Measurements from ENCODE around the gene WWOX. TPM values are rescaled to one million over a fixed set of nuclear protein-coding genes. Genes with fewer than 3 reads are reported as not detected.

The WWOX gene
- polyA plus RNA-seq, 1 donor (not counting 4 experiments of a cell fraction or from before 2014, with no cell fraction given), result 5.1 TPM

GRCh38 chr16:78641433-78641832 is 542.0 kb downstream of the WWOX start:
- Histone ChIP-seq H4K20me1 (ENCODE audit: control insufficient read depth, extremely low read depth, insufficient read depth, low read length) (no peaks in the 10 kb centered on the region), H3K79me2 (ENCODE audit: control insufficient read depth, insufficient read depth, low read length) (no peaks in the 10 kb centered on the region), H2AFZ (ENCODE audit: control insufficient read depth, low read length) (no peak overlapping the region), H3K4me3 (ENCODE audit: control insufficient read depth in 2 of 3, extremely low read depth in 1 of 3, insufficient read depth in 2 of 3, low read depth in 1 of 3, low read length in 3 of 3) (no peak overlapping the region), H3K9me1 (ENCODE audit: control insufficient read depth, extremely low read depth, insufficient read depth, low read length) (no peaks in the 10 kb centered on the region), H3K27me3 (ENCODE audit: control insufficient read depth, extremely low read depth, insufficient read depth, low read length) (no peaks in the 10 kb centered on the region), H3K27ac (ENCODE audit: control insufficient read depth, insufficient read depth, low read length) (no peak overlapping the region), H3K9ac (ENCODE audit: control insufficient read depth, extremely low read depth, insufficient read depth, low read length) (no peak overlapping the region), H3K4me2 (ENCODE audit: control insufficient read depth, extremely low read depth, insufficient read depth, low read depth, low read length) (no peak overlapping the region), H3K4me1 (ENCODE audit: control insufficient read depth, extremely low read depth, insufficient read depth, low read length) (no peaks in the 10 kb centered on the region), H3K9me3 (ENCODE audit: control insufficient read depth, low read depth, low read length) (no peaks in the 10 kb centered on the region), H3K36me3 (ENCODE audit: control insufficient read depth in 2 of 2, extremely low read depth in 1 of 2, insufficient read depth in 2 of 2, low read length in 2 of 2) (no peaks in the 10 kb centered on the region)
- DNase-seq (ENCODE audit: low read depth, low spot score), result no peak
- FAIRE-seq, result no peak
- TF ChIP-seq CTCF (optimal IDR thresholded peaks at IDR 0.05 in 1 of 3, IDR thresholded peaks at IDR 0.05 in 1 of 3, conservative IDR thresholded peaks at IDR 0.05 in 1 of 3; ENCODE audit: extremely low read depth in 1 of 3, insufficient read depth in 2 of 3, low read length in 3 of 3) (no peak), EZH2 (IDR thresholded peaks at IDR 0.05; ENCODE audit: low read length) (no peak)
- dilution Hi-C loops (cut with MboI; ENCODE audit: extremely low pct_ligation_motif_present, low sequenced_read_pairs), result no loop called here

GRCh38 chr16:78642621-78643285 is 543.3 kb downstream of the WWOX start:
- dilution Hi-C loops (cut with MboI; ENCODE audit: extremely low pct_ligation_motif_present, low sequenced_read_pairs), result no loop called here
- H3K4me2 ChIP-seq (ENCODE audit: control insufficient read depth, extremely low read depth, insufficient read depth, low read depth, low read length), result no peak overlapping the region

More at GRCh38 chr16:78642621-78643285, 543.3 kb downstream of the WWOX start:
- no peak for FAIRE-seq
- TF ChIP-seq EZH2 (IDR thresholded peaks at IDR 0.05; ENCODE audit: low read length) (no peak), CTCF (optimal IDR thresholded peaks at IDR 0.05 in 1 of 3, IDR thresholded peaks at IDR 0.05 in 1 of 3, conservative IDR thresholded peaks at IDR 0.05 in 1 of 3; ENCODE audit: extremely low read depth in 1 of 3, insufficient read depth in 2 of 3, low read length in 3 of 3) (no peak)
- Histone ChIP-seq H3K4me1 (ENCODE audit: control insufficient read depth, extremely low read depth, insufficient read depth, low read length) (no peaks in the 10 kb centered on the region), H4K20me1 (ENCODE audit: control insufficient read depth, extremely low read depth, insufficient read depth, low read length) (no peaks in the 10 kb centered on the region), H3K36me3 (ENCODE audit: control insufficient read depth in 2 of 2, extremely low read depth in 1 of 2, insufficient read depth in 2 of 2, low read length in 2 of 2) (no peaks in the 10 kb centered on the region), H2AFZ (ENCODE audit: control insufficient read depth, low read length) (no peak overlapping the region), H3K9me1 (ENCODE audit: control insufficient read depth, extremely low read depth, insufficient read depth, low read length) (no peaks in the 10 kb centered on the region), H3K27ac (ENCODE audit: control insufficient read depth, insufficient read depth, low read length) (no peak overlapping the region), H3K79me2 (ENCODE audit: control insufficient read depth, insufficient read depth, low read length) (no peaks in the 10 kb centered on the region), H3K9me3 (ENCODE audit: control insufficient read depth, low read depth, low read length) (no peaks in the 10 kb centered on the region), H3K9ac (ENCODE audit: control insufficient read depth, extremely low read depth, insufficient read depth, low read length) (no peak overlapping the region), H3K4me3 (ENCODE audit: control insufficient read depth in 2 of 3, extremely low read depth in 1 of 3, insufficient read depth in 2 of 3, low read depth in 1 of 3, low read length in 3 of 3) (no peak overlapping the region), H3K27me3 (ENCODE audit: control insufficient read depth, extremely low read depth, insufficient read depth, low read length) (no peaks in the 10 kb centered on the region)
- DNase-seq (ENCODE audit: low read depth, low spot score), result no peak

Data from keratinocyte (primary cell).